A673 (cell line): ENCODE measurements around the gene C2CD3. TPM values are rescaled to one million over a fixed set of nuclear protein-coding genes. Genes with fewer than 3 reads are reported as not detected.
A peak's percentile ranks its signal among the peaks of the same experiment; 100 is the strongest.

Experiments used
- BruUV-seq: library from RNA; stranded (reverse); fragments of 400-500 nt; replicated peaks from 2 replicates; lab custom pipeline; 2021; lab: Mats Ljungman, UMichigan
- CTCF ChIA-PET: fragments of 300-600 bp; sonication (Branson Sonifier 250); formaldehyde crosslinking; loops from one replicate; lab custom pipeline; 2022; ENCODE audit warnings: antibody characterized with exemption; lab: Charles Lee
- POLR2A ChIA-PET: fragments of 300-600 bp; sonication (Branson Sonifier 250); formaldehyde crosslinking; loops from one replicate; lab custom pipeline; 2022; ENCODE audit warnings: antibody characterized with exemption; ENCODE audit not compliant: low non-redundant PET; lab: Charles Lee
- DNase-seq: peaks from one replicate; pipeline ENCODE4 v3.0.0-alpha.2; 2015; ENCODE audit warnings: low spot score
- H3K27ac ChIP-seq: fragments of 200-600 bp; sonication (generic); 2 replicates; pipeline ENCODE4 v1.5.1; 2016; ENCODE audit warnings: mixed run types, low read depth, mild to moderate bottlenecking, mixed read lengths, antibody characterized with exemption, low read length; ENCODE audit not compliant: poor library complexity, severe bottlenecking
- H3K27me3 ChIP-seq: fragments of 200-600 bp; sonication (generic); replicated peaks from 2 replicates; pipeline ENCODE4 v1.6.1; 2017; ENCODE audit warnings: mixed run types, low read depth, mild to moderate bottlenecking, mixed read lengths, antibody characterized with exemption, low read length; ENCODE audit not compliant: insufficient read depth, poor library complexity
- H3K36me3 ChIP-seq: fragments of 200-600 bp; sonication (generic); 2 replicates; pipeline ENCODE4 v1.6.1; 2016; ENCODE audit warnings: mixed run types, mild to moderate bottlenecking, mixed read lengths, antibody characterized with exemption, low read length; ENCODE audit not compliant: insufficient read depth, poor library complexity, severe bottlenecking
- H3K4me1 ChIP-seq: fragments of 200-600 bp; sonication (generic); 2 replicates; pipeline ENCODE4 v1.6.1; 2017; ENCODE audit warnings: mixed run types, mild to moderate bottlenecking, mixed read lengths, antibody characterized with exemption, low read length; ENCODE audit not compliant: insufficient read depth, poor library complexity, severe bottlenecking
- H3K4me3 ChIP-seq: fragments of 200-600 bp; sonication (generic); 2 replicates; pipeline ENCODE4 v1.5.1; 2016; ENCODE audit warnings: low read depth, mixed run types, mild to moderate bottlenecking, mixed read lengths, low read length; ENCODE audit not compliant: poor library complexity, severe bottlenecking
- H3K9me3 ChIP-seq: fragments of 200-600 bp; sonication (generic); 2 replicates; pipeline ENCODE4 v1.6.1; 2016; ENCODE audit warnings: mixed run types, low read depth, mild to moderate bottlenecking, mixed read lengths, antibody characterized with exemption, low read length; ENCODE audit not compliant: poor library complexity, severe bottlenecking
- CTCF ChIP-seq: fragments of 300-800, 200-600 bp; sonication (generic); conservative IDR thresholded peaks from 2 replicates; pipeline ENCODE4 v1.5.1; 2017; ENCODE audit warnings: low read depth, mild to moderate bottlenecking, antibody characterized with exemption, low read length, moderate library complexity, mixed read lengths
- EZH2 ChIP-seq: fragments of 200-600 bp; sonication (generic); IDR thresholded peaks from 2 replicates; pipeline ENCODE4 v1.6.1; 2017; ENCODE audit warnings: borderline replicate concordance, low read depth, mild to moderate bottlenecking, mixed read lengths, antibody characterized with exemption, low read length; ENCODE audit not compliant: poor library complexity, severe bottlenecking
- intact Hi-C: fragments of 100-400 bp; cut with micrococcal nuclease; formaldehyde crosslinking; loops from one replicate; pipeline ENCODE4 v1.10.0; 2022; ENCODE audit not compliant: unreplicated experiment
- total RNA-seq: library from RNA; stranded (reverse); gene quantifications from 2 replicates; pipeline ENCODE4 v1.2.3, GENCODE V29; 2021

C2CD3 gene
- total RNA-seq, 1 experiment from 2014 or later, result 49.1 TPM

- no peak for DNase-seq
- ChIA-PET POLR2A (no interaction called here), CTCF (no interaction called here)
- intact Hi-C loops, result no loop called here
- peaks cover 52% of the 10 kb centered on the region for H3K36me3 ChIP-seq
- peak overlapping the region; percentile 71 for H3K4me3 ChIP-seq
- H3K27me3 ChIP-seq, result no peaks in the 10 kb centered on the region
- no TSS peak for BruUV-seq
- TF ChIP-seq CTCF, result no peak
- TF ChIP-seq EZH2, result no peak
- no peaks in the 10 kb centered on the region for H3K9me3 ChIP-seq
- peak overlapping the region; percentile 92 for H3K27ac ChIP-seq
- peaks cover 24% of the 10 kb centered on the region for H3K4me1 ChIP-seq
These were observed 189.6 kb downstream of the C2CD3 start for GRCh38 chr11:73981051-73981805.

GRCh38 chr11:73980001-73980961 lies 190.5 kb downstream of the C2CD3 start:
- H3K4me1 ChIP-seq, result peaks cover 24% of the 10 kb centered on the region
- TF ChIP-seq CTCF (no peak), EZH2 (no peak)
- H3K27ac ChIP-seq, result peak overlapping the region; percentile 9
- peaks cover 61% of the 10 kb centered on the region for H3K36me3 ChIP-seq
- no TSS peak for BruUV-seq
- ChIA-PET CTCF (no interaction called here), POLR2A (no interaction called here)
- no peaks in the 10 kb centered on the region for H3K27me3 ChIP-seq
- DNase-seq, result no peak
- H3K4me3 ChIP-seq, result no peak overlapping the region
- intact Hi-C loops, result no loop called here
- no peaks in the 10 kb centered on the region for H3K9me3 ChIP-seq

- TF ChIP-seq EZH2 (no peak), CTCF (no peak)
- H3K36me3 ChIP-seq, result peaks cover 76% of the 10 kb centered on the region
- ChIA-PET CTCF (no interaction called here), POLR2A (no interaction called here)
- no peak overlapping the region for H3K4me3 ChIP-seq
- DNase-seq, result no peak
- intact Hi-C loops, result no loop called here
- peaks cover 18% of the 10 kb centered on the region for H3K4me1 ChIP-seq
- BruUV-seq, result no TSS peak
- no peaks in the 10 kb centered on the region for H3K9me3 ChIP-seq
- H3K27ac ChIP-seq, result no peak overlapping the region
- no peaks in the 10 kb centered on the region for H3K27me3 ChIP-seq
These were observed 192.2 kb downstream of the C2CD3 start for GRCh38 chr11:73978576-73979086.
